GM21526 (cell line): ENCODE data around the gene DCTD.
A peak's percentile ranks its signal among the peaks of the same experiment; 100 is the strongest.

Experiments
- ATAC-seq: cut with Tn5 transposase; IDR thresholded peaks from one replicate; pipeline ENCODE4 v1.9.1; 2021; ENCODE audit warnings: moderate library complexity; ENCODE audit not compliant: unreplicated experiment, low FRiP score

The DCTD gene

GRCh38 chr4:182917182-182918043 is at the start of gene DCTD:
Gene DCTD (minus strand): TSS chr4:182917386. CDS start chr4:182915568, 1,818 bp downstream.
- ATAC-seq = peak; percentile 86

GRCh38 chr4:182960746-182961145 is 43.6 kb upstream of the DCTD start:
- no peak for ATAC-seq

GRCh38 chr4:182960228-182960627 is 43.0 kb upstream of the DCTD start:
- no peak for ATAC-seq

GRCh38 chr4:182955411-182955810 is 38.2 kb upstream of the DCTD start:
- no peak for ATAC-seq

GRCh38 chr4:182944484-182945213 is 27.5 kb upstream of the DCTD start:
- no peak for ATAC-seq

- no peak for ATAC-seq
Observed at GRCh38 chr4:182939680-182940079, 22.5 kb upstream of the DCTD start.

- ATAC-seq = peak; percentile 94
Observed at GRCh38 chr4:182938205-182938645, 21.0 kb upstream of the DCTD start.

- ATAC-seq = peak; percentile 21
Observed at GRCh38 chr4:182937268-182938204, 20.4 kb upstream of the DCTD start.

GRCh38 chr4:182932651-182933050 is 15.5 kb upstream of the DCTD start:
- no peak for ATAC-seq

GRCh38 chr4:182931691-182932345 is 14.6 kb upstream of the DCTD start:
- ATAC-seq = no peak

- ATAC-seq = no peak
Observed at GRCh38 chr4:182930889-182931288, 13.7 kb upstream of the DCTD start.

- no peak for ATAC-seq
Observed at GRCh38 chr4:182929296-182929695, 12.1 kb upstream of the DCTD start.

- ATAC-seq = no peak
Observed at GRCh38 chr4:182928061-182928460, 10.9 kb upstream of the DCTD start.

- ATAC-seq = no peak
Observed at GRCh38 chr4:182927505-182927904, 10.3 kb upstream of the DCTD start.

- no peak for ATAC-seq
Observed at GRCh38 chr4:182925855-182926254, 8.7 kb upstream of the DCTD start.

GRCh38 chr4:182925298-182925757 is 8.1 kb upstream of the DCTD start:
- ATAC-seq = peak; percentile 99

- ATAC-seq = no peak
Observed at GRCh38 chr4:182924497-182924896, 7.3 kb upstream of the DCTD start.

- ATAC-seq = no peak
Observed at GRCh38 chr4:182923796-182924340, 6.7 kb upstream of the DCTD start.

- ATAC-seq = no peak
Observed at GRCh38 chr4:182923366-182923765, 6.2 kb upstream of the DCTD start.
